ENCODE measurements around the gene SBF1. TPM values are rescaled to one million over a fixed set of nuclear protein-coding genes. Genes with fewer than 3 reads are reported as not detected.
"Not testable (repeated sequence)": the region's sequence is repeated elsewhere in the genome, so short reads cannot be mapped to it uniquely, and the experiment has no call there.

The SBF1 gene
- total and polyA plus RNA-seq, 12 donors, result 41.0 to 73.0 (median 48.1) TPM

DNA sequence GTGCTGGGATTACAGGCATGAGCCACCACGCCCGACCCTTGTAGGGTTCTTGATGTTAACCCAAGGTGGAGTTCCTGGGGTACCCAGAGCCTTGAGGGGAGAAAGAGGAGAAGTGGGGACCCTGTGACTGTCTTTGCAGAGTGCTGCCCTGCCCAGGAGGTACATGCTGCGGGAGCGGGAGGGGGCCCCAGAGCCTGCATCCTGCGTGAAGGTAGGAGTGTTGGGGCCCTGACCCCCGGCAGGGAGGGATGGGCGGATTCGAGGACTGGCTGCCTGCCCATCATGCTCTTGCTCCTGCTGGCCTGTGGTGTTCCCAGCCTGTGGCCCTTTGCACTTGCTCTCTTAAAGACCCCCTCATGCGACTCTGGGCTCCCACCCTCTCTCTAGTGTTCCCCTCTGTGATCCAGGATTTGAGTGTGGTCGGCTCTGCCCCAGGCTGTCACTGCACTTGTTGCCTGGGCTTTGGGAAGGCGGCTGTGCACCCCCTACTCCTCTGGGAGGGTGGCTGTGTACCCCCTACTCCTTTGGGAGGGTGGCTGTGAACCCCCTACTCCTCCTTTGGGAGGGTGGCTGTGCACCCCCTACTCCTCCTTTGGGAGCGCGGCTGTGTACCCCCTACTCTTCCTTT is 46.1 kb upstream of the SBF1 start:
- 94 to 95% methylated on average over 13 of the region's 13 CpGs for WGBS, 2 donors
- Histone ChIP-seq H3K27ac (no peak overlapping the region), H3K4me3 (no peak overlapping the region), H3K9me3 (no peaks in the 10 kb centered on the region), H3K36me3 (peaks cover 0 to 87% (median 44%) of the 10 kb centered on the region in 9 donors), H3K4me1 (peaks cover 4 to 17% (median 14%) of the 10 kb centered on the region in 9 donors), H3K27me3 (no peaks in the 10 kb centered on the region)
- DNase-seq (no peak), ATAC-seq (no peak)
- TF ChIP-seq, protein P1, sequence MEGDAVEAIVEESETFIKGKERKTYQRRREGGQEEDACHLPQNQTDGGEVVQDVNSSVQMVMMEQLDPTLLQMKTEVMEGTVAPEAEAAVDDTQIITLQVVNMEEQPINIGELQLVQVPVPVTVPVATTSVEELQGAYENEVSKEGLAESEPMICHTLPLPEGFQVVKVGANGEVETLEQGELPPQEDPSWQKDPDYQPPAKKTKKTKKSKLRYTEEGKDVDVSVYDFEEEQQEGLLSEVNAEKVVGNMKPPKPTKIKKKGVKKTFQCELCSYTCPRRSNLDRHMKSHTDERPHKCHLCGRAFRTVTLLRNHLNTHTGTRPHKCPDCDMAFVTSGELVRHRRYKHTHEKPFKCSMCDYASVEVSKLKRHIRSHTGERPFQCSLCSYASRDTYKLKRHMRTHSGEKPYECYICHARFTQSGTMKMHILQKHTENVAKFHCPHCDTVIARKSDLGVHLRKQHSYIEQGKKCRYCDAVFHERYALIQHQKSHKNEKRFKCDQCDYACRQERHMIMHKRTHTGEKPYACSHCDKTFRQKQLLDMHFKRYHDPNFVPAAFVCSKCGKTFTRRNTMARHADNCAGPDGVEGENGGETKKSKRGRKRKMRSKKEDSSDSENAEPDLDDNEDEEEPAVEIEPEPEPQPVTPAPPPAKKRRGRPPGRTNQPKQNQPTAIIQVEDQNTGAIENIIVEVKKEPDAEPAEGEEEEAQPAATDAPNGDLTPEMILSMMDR (IDR thresholded peaks at IDR 0.05), result no peak
- intact Hi-C loops (cut with DNase I), result loop anchor here in 2 of 10 donors (5.0 to 10.0 kb wide), 2 partner anchors 61 to 276 kb away; partner anchors contain the start of genes CHKB (in 1 of the 2) and TUBGCP6 (in 1 of the 2)

DNA sequence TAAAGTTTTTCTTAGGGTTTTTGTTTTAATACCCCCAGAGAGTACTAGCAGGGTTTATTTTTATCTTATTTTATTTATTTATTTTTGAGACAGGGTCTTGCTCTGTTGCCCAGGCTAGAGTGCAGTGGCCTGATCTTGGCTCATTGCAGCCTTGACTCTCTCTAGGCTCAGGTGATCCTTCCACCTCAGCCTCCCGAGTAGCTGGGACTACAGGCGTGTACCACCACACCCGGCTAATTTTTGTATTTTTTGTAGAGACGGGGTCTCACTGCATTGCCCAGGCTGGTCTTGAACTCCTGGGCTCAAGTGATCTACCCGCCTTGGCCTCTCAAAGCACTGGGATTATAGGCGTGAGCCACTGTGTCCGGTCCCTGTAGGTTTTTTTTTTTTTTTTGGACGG is 45.3 kb upstream of the SBF1 start:
- H3K27ac ChIP-seq, DNase-seq, H3K27me3 ChIP-seq, H3K9me3 ChIP-seq, H3K4me3 ChIP-seq, ATAC-seq: not testable (repeated sequence)
- WGBS, 2 donors, result 95 to 98% methylated on average over 8 of the region's 8 CpGs
- Histone ChIP-seq H3K36me3 (peaks cover 0 to 89% (median 44%) of the 10 kb centered on the region in 9 donors), H3K4me1 (peaks cover 4 to 16% (median 14%) of the 10 kb centered on the region in 9 donors)
- intact Hi-C loops (cut with DNase I), result loop anchor here in 2 of 10 donors (5.0 to 10.0 kb wide), 2 partner anchors 62 to 275 kb away; partner anchors contain the start of genes CHKB (in 1 of the 2) and TUBGCP6 (in 1 of the 2)

GRCh38 chr22:50519151-50519550 is 44.3 kb upstream of the SBF1 start:
- H3K9me3 ChIP-seq, result no peaks in the 10 kb centered on the region
- 96 to 97% methylated on average over 8 of the region's 8 CpGs for whole genome bisulfite sequencing, 2 donors
- TF ChIP-seq, protein P1 (IDR thresholded peaks at IDR 0.05), result no peak

DNA sequence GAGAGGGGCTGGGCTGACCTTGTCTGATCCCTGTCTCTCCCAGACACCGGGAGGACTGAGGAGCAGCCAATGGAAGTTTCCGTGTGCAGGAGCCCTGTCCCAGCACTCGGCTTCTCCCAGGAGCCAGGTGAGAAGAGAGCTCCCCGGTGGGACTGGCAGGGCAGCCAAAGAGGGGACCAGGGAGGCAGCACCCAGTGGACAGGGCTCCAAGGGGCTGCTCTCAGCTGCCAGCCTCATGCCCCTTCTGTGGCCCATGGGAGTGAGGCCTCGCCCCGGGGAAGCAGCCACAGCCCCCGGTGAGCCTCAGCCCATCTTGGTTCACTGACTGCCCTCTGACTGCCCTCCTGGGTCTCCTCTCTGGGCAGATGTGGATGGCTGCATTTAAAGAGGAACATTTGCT is 43.8 kb upstream of the SBF1 start:
- intact Hi-C loops (cut with DNase I), result no loop called here
- no peak for ATAC-seq
- DNase-seq, result no peak
- Histone ChIP-seq H3K36me3 (peaks cover 0 to 85% (median 41%) of the 10 kb centered on the region in 9 donors), H3K27me3 (no peaks in the 10 kb centered on the region), H3K4me1 (peaks cover 0 to under 1% (median 0%) of the 10 kb centered on the region in 9 donors), H3K27ac (no peak overlapping the region), H3K9me3 (no peaks in the 10 kb centered on the region), H3K4me3 (no peak overlapping the region)
- 92 to 97% methylated on average over 7 of the region's 7 CpGs for WGBS, 2 donors
- TF ChIP-seq, protein P1 (IDR thresholded peaks at IDR 0.05), result no peak

More at GRCh38 chr22:50519151-50519550, 44.3 kb upstream of the SBF1 start:
- Histone ChIP-seq H3K36me3 (peaks cover 0 to 91% (median 44%) of the 10 kb centered on the region in 9 donors), H3K4me3 (no peak overlapping the region), H3K27ac (no peak overlapping the region), H3K27me3 (no peaks in the 10 kb centered on the region), H3K4me1 (peaks cover under 1 to 6% (median 4%) of the 10 kb centered on the region in 9 donors)
- ATAC-seq (no peak), DNase-seq (no peak)
- intact Hi-C loops (cut with DNase I), result no loop called here

Measured in heart right ventricle (tissue), 16 donors.